ENCODE results near the gene TRIB2.
A peak's percentile ranks its signal among the peaks of the same experiment; 100 is the strongest.

TRIB2 gene

GRCh38 chr2:12754643-12755042 lies 37.9 kb downstream of the TRIB2 start:
- DNase-seq: no peak

- no peak for DNase-seq
Measured at GRCh38 chr2:12755384-12755783, 38.6 kb downstream of the TRIB2 start.

GRCh38 chr2:12759248-12759647 lies 42.5 kb downstream of the TRIB2 start:
- DNase-seq: no peak

- DNase-seq: no peak
Measured at GRCh38 chr2:12761104-12761503, 44.4 kb downstream of the TRIB2 start.

- no peak for DNase-seq
Measured at GRCh38 chr2:12762337-12762736, 45.6 kb downstream of the TRIB2 start.

GRCh38 chr2:12762976-12763375 lies 46.2 kb downstream of the TRIB2 start:
- peak in 1 of 2 donors; percentile 8 for DNase-seq

GRCh38 chr2:12763486-12763885 lies 46.8 kb downstream of the TRIB2 start:
- DNase-seq: no peak

GRCh38 chr2:12764075-12764730 lies 47.5 kb downstream of the TRIB2 start:
- no peak for DNase-seq

- no peak for DNase-seq
Measured at GRCh38 chr2:12764849-12765605, 48.3 kb downstream of the TRIB2 start.

- peak in 1 of 2 donors; percentile 7 for DNase-seq
Measured at GRCh38 chr2:12766421-12766879, 49.7 kb downstream of the TRIB2 start.

GRCh38 chr2:12767541-12767940 lies 50.8 kb downstream of the TRIB2 start:
- no peak for DNase-seq

- DNase-seq: no peak
Measured at GRCh38 chr2:12767996-12768624, 51.4 kb downstream of the TRIB2 start.

GRCh38 chr2:12769492-12770105 lies 52.9 kb downstream of the TRIB2 start:
- DNase-seq: no peak

- DNase-seq: no peak
Measured at GRCh38 chr2:12770300-12770968, 53.7 kb downstream of the TRIB2 start.

GRCh38 chr2:12771154-12771553 lies 54.4 kb downstream of the TRIB2 start:
- no peak for DNase-seq

- DNase-seq: no peak
Measured at GRCh38 chr2:12773586-12774394, 57.1 kb downstream of the TRIB2 start.

GRCh38 chr2:12774395-12774727 lies 57.6 kb downstream of the TRIB2 start:
- DNase-seq: no peak

- DNase-seq: no peak
Measured at GRCh38 chr2:12776521-12776961, 59.8 kb downstream of the TRIB2 start.

GRCh38 chr2:12778369-12778768 lies 61.6 kb downstream of the TRIB2 start:
- no peak for DNase-seq

- DNase-seq: no peak
Measured at GRCh38 chr2:12778811-12779579, 62.3 kb downstream of the TRIB2 start.

- DNase-seq: no peak
Measured at GRCh38 chr2:12781329-12781728, 64.6 kb downstream of the TRIB2 start.
